Muscle layer of colon (tissue), 2 donors: ENCODE measurements around the gene ZNF750.

Experiments used
- H3K27ac ChIP-seq: one replicate; pipeline ENCODE4 v1.7.0; 2013; ENCODE audit warnings: low read depth, mild to moderate bottlenecking, low read length, moderate library complexity
- H3K27me3 ChIP-seq, 2 donors: one replicate each; pipeline ENCODE4 v1.7.0; 2013; ENCODE audit warnings: low read length in 2 of 2, mild to moderate bottlenecking in 2 of 2; ENCODE audit not compliant: insufficient read depth in 2 of 2, control insufficient read depth in 1 of 2
- H3K36me3 ChIP-seq: one replicate; pipeline ENCODE4 v1.7.0; 2013; ENCODE audit warnings: mild to moderate bottlenecking, low read length; ENCODE audit not compliant: insufficient read depth
- H3K4me1 ChIP-seq: one replicate; pipeline ENCODE4 v1.7.0; 2013; ENCODE audit warnings: mild to moderate bottlenecking, low read length; ENCODE audit not compliant: insufficient read depth
- H3K4me3 ChIP-seq, 2 donors: one replicate each; pipeline ENCODE4 v1.7.0; 2013; ENCODE audit warnings: low read length in 2 of 2, low read depth in 1 of 2, mild to moderate bottlenecking in 1 of 2, moderate library complexity in 1 of 2
- H3K9ac ChIP-seq: one replicate; pipeline ENCODE4 v1.7.0; 2013; ENCODE audit warnings: low read length
- H3K9me3 ChIP-seq: one replicate; pipeline ENCODE4 v1.7.0; 2013; ENCODE audit warnings: mild to moderate bottlenecking, low read length
- donor health status: abdominal sarcoma.
- donor health status: Adenocarcinoma of cecum.

ZNF750 gene

GRCh38 chr17:82880620-82881323 is 41.0 kb upstream of the ZNF750 start:
- no peaks in the 10 kb centered on the region for H3K27me3 ChIP-seq
- no peak overlapping the region for H3K27ac ChIP-seq
- no peaks in the 10 kb centered on the region for H3K9me3 ChIP-seq
- peaks cover 28% of the 10 kb centered on the region for H3K4me1 ChIP-seq
- no peak overlapping the region for H3K9ac ChIP-seq
- H3K4me3 ChIP-seq: no peak overlapping the region
- H3K36me3 ChIP-seq: no peaks in the 10 kb centered on the region

- no peaks in the 10 kb centered on the region for H3K36me3 ChIP-seq
- H3K4me1 ChIP-seq: peaks cover 24% of the 10 kb centered on the region
- no peak overlapping the region for H3K27ac ChIP-seq
- H3K27me3 ChIP-seq: no peaks in the 10 kb centered on the region
- H3K4me3 ChIP-seq: no peak overlapping the region
- no peak overlapping the region for H3K9ac ChIP-seq
- H3K9me3 ChIP-seq: no peaks in the 10 kb centered on the region
Measured at GRCh38 chr17:82879241-82879640, 39.4 kb upstream of the ZNF750 start.

GRCh38 chr17:82878527-82878926 is 38.7 kb upstream of the ZNF750 start:
- no peaks in the 10 kb centered on the region for H3K27me3 ChIP-seq
- no peak overlapping the region for H3K9ac ChIP-seq
- no peak overlapping the region for H3K27ac ChIP-seq
- no peaks in the 10 kb centered on the region for H3K36me3 ChIP-seq
- no peak overlapping the region for H3K4me3 ChIP-seq
- H3K4me1 ChIP-seq: peaks cover 24% of the 10 kb centered on the region
- H3K9me3 ChIP-seq: no peaks in the 10 kb centered on the region

GRCh38 chr17:82876602-82877379 is 37.0 kb upstream of the ZNF750 start:
- no peak overlapping the region for H3K4me3 ChIP-seq
- peak overlapping the region; percentile 1 for H3K9ac ChIP-seq
- H3K4me1 ChIP-seq: peaks cover 16% of the 10 kb centered on the region
- H3K36me3 ChIP-seq: no peaks in the 10 kb centered on the region
- H3K27me3 ChIP-seq: no peaks in the 10 kb centered on the region
- H3K27ac ChIP-seq: peak overlapping the region; percentile 61
- H3K9me3 ChIP-seq: no peaks in the 10 kb centered on the region

GRCh38 chr17:82876149-82876548 is 36.3 kb upstream of the ZNF750 start:
- H3K9ac ChIP-seq: peak overlapping the region; percentile 1
- H3K4me1 ChIP-seq: peaks cover 9% of the 10 kb centered on the region

GRCh38 chr17:82875407-82875856 is 35.6 kb upstream of the ZNF750 start:
- Histone ChIP-seq H3K36me3 (peaks cover 10% of the 10 kb centered on the region), H3K9me3 (no peaks in the 10 kb centered on the region), H3K27ac (no peak overlapping the region), H3K9ac (no peak overlapping the region), H3K4me1 (peaks cover 8% of the 10 kb centered on the region), H3K4me3 (no peak overlapping the region), H3K27me3 (no peaks in the 10 kb centered on the region)

More at GRCh38 chr17:82876149-82876548, 36.3 kb upstream of the ZNF750 start:
- peaks cover 3% of the 10 kb centered on the region for H3K36me3 ChIP-seq
- H3K4me3 ChIP-seq: no peak overlapping the region
- peak overlapping the region; percentile 8 for H3K27ac ChIP-seq
- H3K27me3 ChIP-seq: no peaks in the 10 kb centered on the region
- H3K9me3 ChIP-seq: no peaks in the 10 kb centered on the region

GRCh38 chr17:82874011-82874835 is 34.4 kb upstream of the ZNF750 start:
- no peak overlapping the region for H3K27ac ChIP-seq
- peaks cover 15% of the 10 kb centered on the region for H3K36me3 ChIP-seq

GRCh38 chr17:82873521-82873920 is 33.7 kb upstream of the ZNF750 start:
- peaks cover 15% of the 10 kb centered on the region for H3K36me3 ChIP-seq
- no peak overlapping the region for H3K4me3 ChIP-seq
- no peak overlapping the region for H3K9ac ChIP-seq
- H3K27ac ChIP-seq: no peak overlapping the region
- peaks cover 8% of the 10 kb centered on the region for H3K4me1 ChIP-seq
- H3K9me3 ChIP-seq: no peaks in the 10 kb centered on the region
- H3K27me3 ChIP-seq: no peaks in the 10 kb centered on the region

More at GRCh38 chr17:82874011-82874835, 34.4 kb upstream of the ZNF750 start:
- Histone ChIP-seq H3K4me1 (peaks cover 8% of the 10 kb centered on the region), H3K27me3 (no peaks in the 10 kb centered on the region), H3K4me3 (no peak overlapping the region), H3K9ac (no peak overlapping the region), H3K9me3 (no peaks in the 10 kb centered on the region)

- Histone ChIP-seq H3K9ac (no peak overlapping the region), H3K27ac (no peak overlapping the region), H3K36me3 (peaks cover 15% of the 10 kb centered on the region), H3K9me3 (no peaks in the 10 kb centered on the region), H3K27me3 (no peaks in the 10 kb centered on the region), H3K4me1 (peaks cover 8% of the 10 kb centered on the region), H3K4me3 (no peak overlapping the region)
Measured at GRCh38 chr17:82872591-82873520, 33.0 kb upstream of the ZNF750 start.

- Histone ChIP-seq H3K27me3 (no peaks in the 10 kb centered on the region), H3K4me1 (peaks cover 8% of the 10 kb centered on the region), H3K4me3 (no peak overlapping the region), H3K27ac (no peak overlapping the region), H3K9ac (no peak overlapping the region), H3K9me3 (no peaks in the 10 kb centered on the region), H3K36me3 (peaks cover 15% of the 10 kb centered on the region)
Measured at GRCh38 chr17:82871776-82872561, 32.1 kb upstream of the ZNF750 start.
